Putamen (tissue), 1 donor: ENCODE measurements around the gene GPBAR1.
"Not testable (repeated sequence)": the region's sequence is repeated elsewhere in the genome, so short reads cannot be mapped to it uniquely, and the experiment has no call there.

Source experiments
- DNase-seq: peaks from one replicate; pipeline ENCODE4 v3.0.0-alpha.2; 2016; ENCODE audit warnings: low spot score

The GPBAR1 gene

GRCh38 chr2:218310853-218311540 is 50.2 kb downstream of the GPBAR1 start:
- no peak for DNase-seq

- DNase-seq = not testable (repeated sequence)
Measured at GRCh38 chr2:218311541-218312266, 50.9 kb downstream of the GPBAR1 start.

- DNase-seq = no peak
Measured at GRCh38 chr2:218312267-218312756, 51.5 kb downstream of the GPBAR1 start.

GRCh38 chr2:218313356-218313755 is 52.5 kb downstream of the GPBAR1 start:
- DNase-seq = no peak
